ENCODE measurements around the gene SYMPK. TPM values are rescaled to one million over a fixed set of nuclear protein-coding genes. Genes with fewer than 3 reads are reported as not detected.

SYMPK gene
- total RNA-seq, 1 donor from 2014 or later, result 70.0 TPM

DNA sequence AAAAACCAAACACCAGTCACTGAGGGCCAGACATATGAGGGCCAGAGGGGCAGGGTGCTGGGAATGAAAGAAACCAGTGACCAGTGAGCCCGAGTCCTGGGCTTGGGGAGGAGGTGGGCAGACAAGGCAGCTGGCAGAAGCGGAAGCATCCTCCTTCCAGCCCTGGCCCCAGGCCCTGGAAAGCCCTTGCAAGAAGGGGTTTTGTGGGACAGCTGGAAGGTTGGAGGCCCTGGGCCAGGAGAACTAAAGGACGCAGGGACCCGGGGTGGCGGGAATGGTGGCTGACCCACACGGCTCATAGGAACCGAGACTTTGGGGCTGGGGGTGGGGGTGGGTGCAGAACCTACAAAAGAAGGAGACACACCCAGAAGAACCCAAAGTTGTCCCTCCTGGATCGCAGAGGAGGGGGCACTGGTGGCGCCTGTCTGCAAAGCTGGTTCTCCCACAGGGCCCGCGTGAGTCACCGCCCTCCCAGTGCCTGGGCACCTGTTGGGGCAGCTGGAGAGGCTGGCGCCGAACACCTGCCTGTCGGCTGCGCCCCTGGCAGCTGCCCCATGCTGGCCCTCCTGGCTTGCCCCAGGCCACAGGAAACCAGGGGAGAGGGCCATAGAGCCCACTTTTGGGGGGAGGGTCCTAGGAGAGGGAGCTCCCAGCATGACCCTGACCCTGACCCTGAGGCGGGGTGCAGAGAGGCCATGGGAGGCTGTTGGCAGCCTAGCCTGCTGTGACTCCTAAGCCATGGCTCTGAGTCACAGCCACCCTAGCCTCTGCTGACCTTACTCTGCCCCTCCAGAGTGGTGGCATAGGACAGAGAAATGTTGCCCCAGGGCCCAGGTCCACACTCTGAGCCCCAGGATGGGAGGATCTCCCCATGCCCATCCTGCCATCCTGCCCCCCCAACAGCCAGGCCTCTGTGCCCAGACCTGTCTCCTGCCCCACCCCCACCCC, 81.5 kb downstream of the SYMPK start:
- H3K4me3 ChIP-seq (ENCODE audit: insufficient read depth, low read depth, low read length), result no peak overlapping the region
- DNase-seq (ENCODE audit: low read depth) (no peak), FAIRE-seq (no peak)
- H3K27ac ChIP-seq (ENCODE audit: low read depth, low read length), result no peak overlapping the region
- peaks cover 22% of the 10 kb centered on the region for H3K79me2 ChIP-seq (ENCODE audit: insufficient read depth, low read length)
- H3K27me3 ChIP-seq (ENCODE audit: insufficient read depth, low read length), result no peaks in the 10 kb centered on the region
- Mint-ChIP-seq H3K4me3 (ENCODE audit: unreplicated experiment) (peak overlapping the region; percentile 54), H3K27me3 (ENCODE audit: low read depth, unreplicated experiment) (no peaks in the 10 kb centered on the region), H3K27ac (ENCODE audit: unreplicated experiment) (no peak overlapping the region), H3K4me1 (ENCODE audit: low read depth, unreplicated experiment) (peaks cover 24% of the 10 kb centered on the region), H3K9me3 (ENCODE audit: unreplicated experiment) (peaks cover 2% of the 10 kb centered on the region), H3K36me3 (ENCODE audit: low read depth, unreplicated experiment) (peaks cover 18% of the 10 kb centered on the region)
- no peak overlapping the region for H3K9ac ChIP-seq (ENCODE audit: low read length)
- H3K4me2 ChIP-seq (ENCODE audit: low read length), result peak overlapping the region; percentile 70
- H3K9me3 ChIP-seq (ENCODE audit: insufficient read depth, low read depth, low read length), result no peaks in the 10 kb centered on the region
- TF ChIP-seq, protein P1, sequence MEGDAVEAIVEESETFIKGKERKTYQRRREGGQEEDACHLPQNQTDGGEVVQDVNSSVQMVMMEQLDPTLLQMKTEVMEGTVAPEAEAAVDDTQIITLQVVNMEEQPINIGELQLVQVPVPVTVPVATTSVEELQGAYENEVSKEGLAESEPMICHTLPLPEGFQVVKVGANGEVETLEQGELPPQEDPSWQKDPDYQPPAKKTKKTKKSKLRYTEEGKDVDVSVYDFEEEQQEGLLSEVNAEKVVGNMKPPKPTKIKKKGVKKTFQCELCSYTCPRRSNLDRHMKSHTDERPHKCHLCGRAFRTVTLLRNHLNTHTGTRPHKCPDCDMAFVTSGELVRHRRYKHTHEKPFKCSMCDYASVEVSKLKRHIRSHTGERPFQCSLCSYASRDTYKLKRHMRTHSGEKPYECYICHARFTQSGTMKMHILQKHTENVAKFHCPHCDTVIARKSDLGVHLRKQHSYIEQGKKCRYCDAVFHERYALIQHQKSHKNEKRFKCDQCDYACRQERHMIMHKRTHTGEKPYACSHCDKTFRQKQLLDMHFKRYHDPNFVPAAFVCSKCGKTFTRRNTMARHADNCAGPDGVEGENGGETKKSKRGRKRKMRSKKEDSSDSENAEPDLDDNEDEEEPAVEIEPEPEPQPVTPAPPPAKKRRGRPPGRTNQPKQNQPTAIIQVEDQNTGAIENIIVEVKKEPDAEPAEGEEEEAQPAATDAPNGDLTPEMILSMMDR (IDR thresholded peaks at IDR 0.05; ENCODE audit: insufficient read depth, low read depth, low read length), result no peak
- no peak for TF ChIP-seq EZH2 (IDR thresholded peaks at IDR 0.05; ENCODE audit: insufficient read depth, low read length)
- no peak overlapping the region for H2AFZ ChIP-seq (ENCODE audit: low read depth, low read length)
- H4K20me1 ChIP-seq (ENCODE audit: insufficient read depth, low read length), result peaks cover 74% of the 10 kb centered on the region
- peaks cover 10% of the 10 kb centered on the region for H3K36me3 ChIP-seq (ENCODE audit: insufficient read depth, low read length)
- H3K4me1 ChIP-seq (ENCODE audit: insufficient read depth, low read length), result peaks cover 21% of the 10 kb centered on the region

DNA sequence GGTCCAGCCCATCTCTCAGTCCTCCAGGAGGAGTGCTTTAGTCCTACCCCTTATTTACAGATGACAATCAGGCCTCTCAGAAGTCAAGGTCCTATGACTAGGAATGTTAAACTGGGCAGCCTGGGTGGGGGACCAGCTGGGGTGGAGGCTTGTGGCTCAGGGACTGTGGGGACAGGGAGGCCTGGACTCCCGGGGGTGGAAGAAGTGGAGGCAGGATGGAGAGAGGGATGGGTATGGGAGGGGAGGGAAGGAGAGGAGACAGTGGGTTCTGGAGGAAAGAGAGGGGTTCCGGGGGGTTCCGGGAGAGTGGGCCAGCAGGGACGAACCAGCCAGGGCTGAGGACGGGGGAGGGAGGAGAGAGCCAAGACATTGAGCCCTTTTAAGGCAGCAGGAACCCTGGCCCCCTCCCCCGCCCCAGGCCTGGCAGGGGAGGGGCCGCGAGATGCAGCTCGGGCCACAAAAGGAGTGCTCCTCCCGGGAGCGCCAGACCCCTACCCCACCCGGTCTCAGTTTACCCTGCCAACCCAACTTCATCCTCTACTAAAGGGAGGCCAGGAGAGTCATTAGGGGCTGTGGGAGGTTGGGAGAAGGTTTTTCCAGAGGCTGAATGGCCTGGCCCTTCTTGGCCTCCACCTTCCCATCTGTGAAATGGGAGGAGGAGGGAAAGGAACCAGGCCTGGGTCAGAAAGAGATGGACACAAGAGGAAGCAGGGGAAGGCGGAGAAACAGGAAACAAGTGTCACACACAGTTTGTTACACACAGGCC, 82.3 kb downstream of the SYMPK start:
- peaks cover 21% of the 10 kb centered on the region for H3K4me1 ChIP-seq (ENCODE audit: insufficient read depth, low read length)
- peaks cover 15% of the 10 kb centered on the region for H3K79me2 ChIP-seq (ENCODE audit: insufficient read depth, low read length)
- TF ChIP-seq EZH2 (IDR thresholded peaks at IDR 0.05; ENCODE audit: insufficient read depth, low read length), result no peak
- TF ChIP-seq, protein P1 (IDR thresholded peaks at IDR 0.05; ENCODE audit: insufficient read depth, low read depth, low read length), result no peak
- H2AFZ ChIP-seq (ENCODE audit: low read depth, low read length), result no peak overlapping the region
- peak overlapping the region; percentile 38 for H3K4me2 ChIP-seq (ENCODE audit: low read length)
- no peak for FAIRE-seq
- no peak overlapping the region for H3K4me3 ChIP-seq (ENCODE audit: insufficient read depth, low read depth, low read length)
- H3K36me3 Mint-ChIP-seq (ENCODE audit: low read depth, unreplicated experiment), result peaks cover 18% of the 10 kb centered on the region
- H3K27ac Mint-ChIP-seq (ENCODE audit: unreplicated experiment), result peak overlapping the region; percentile 38
- peaks cover 2% of the 10 kb centered on the region for H3K9me3 Mint-ChIP-seq (ENCODE audit: unreplicated experiment)
- H3K9me3 ChIP-seq (ENCODE audit: insufficient read depth, low read depth, low read length), result no peaks in the 10 kb centered on the region
- H3K4me1 Mint-ChIP-seq (ENCODE audit: low read depth, unreplicated experiment), result peaks cover 24% of the 10 kb centered on the region
- no peaks in the 10 kb centered on the region for H3K27me3 Mint-ChIP-seq (ENCODE audit: low read depth, unreplicated experiment)
- H3K36me3 ChIP-seq (ENCODE audit: insufficient read depth, low read length), result peaks cover 10% of the 10 kb centered on the region
- no peaks in the 10 kb centered on the region for H3K27me3 ChIP-seq (ENCODE audit: insufficient read depth, low read length)
- H3K4me3 Mint-ChIP-seq (ENCODE audit: unreplicated experiment), result peak overlapping the region; percentile 54
- peaks cover 73% of the 10 kb centered on the region for H4K20me1 ChIP-seq (ENCODE audit: insufficient read depth, low read length)
- no peak for DNase-seq (ENCODE audit: low read depth)
- H3K27ac ChIP-seq (ENCODE audit: low read depth, low read length), result no peak overlapping the region
- no peak overlapping the region for H3K9ac ChIP-seq (ENCODE audit: low read length)
